ENCODE data around the gene IRX3. TPM values are rescaled to one million over a fixed set of nuclear protein-coding genes. Genes with fewer than 3 reads are reported as not detected.

Gene IRX3
- total and polyA plus RNA-seq, 2 experiments from 2014 or later = 6.4 to 15.6 TPM

DNA sequence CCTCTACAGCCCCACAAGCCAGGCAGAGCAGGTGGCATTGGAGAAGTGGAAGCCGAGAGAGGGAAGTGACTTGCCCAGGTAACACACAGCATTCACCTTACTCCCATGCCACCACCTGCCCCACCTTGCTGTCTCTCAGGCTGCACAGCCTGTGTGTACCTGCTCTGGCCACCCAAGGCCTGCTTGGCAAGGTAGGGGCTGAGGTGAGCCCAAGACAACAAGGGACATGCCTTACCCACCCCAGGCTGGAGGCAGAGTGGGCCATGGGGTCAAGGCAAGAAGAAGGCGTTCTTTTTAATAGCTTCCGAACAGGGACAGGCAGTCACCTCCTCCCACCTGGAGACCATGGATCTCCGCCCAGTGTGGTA is 40.1 kb downstream of the IRX3 start:
- Histone ChIP-seq H3K4me3 (no peak overlapping the region), H3K27ac (no peak overlapping the region), H2AFZ (no peak overlapping the region), H3K79me2 (ENCODE audit: insufficient read depth) (no peaks in the 10 kb centered on the region), H3K27me3 (replicated peaks; ENCODE audit: insufficient read depth) (peaks cover 27% of the 10 kb centered on the region), H3K4me2 (ENCODE audit: unreplicated experiment) (no peak overlapping the region), H3K9me3 (ENCODE audit: low read depth) (no peaks in the 10 kb centered on the region), H3K4me1 (ENCODE audit: insufficient read depth) (no peaks in the 10 kb centered on the region), H3F3A (ENCODE audit: insufficient read depth) (no peaks in the 10 kb centered on the region), H3K9me2 (ENCODE audit: insufficient read depth) (no peaks in the 10 kb centered on the region), H3K36me3 (ENCODE audit: low read depth) (no peaks in the 10 kb centered on the region), H4K20me1 (ENCODE audit: insufficient read depth) (no peaks in the 10 kb centered on the region), H3K9ac (no peak overlapping the region)
- no peak for TF ChIP-seq EZH2 (IDR thresholded peaks at IDR 0.05; ENCODE audit: insufficient read depth, poor library complexity, severe bottlenecking)
- no peak for TF ChIP-seq EZH2phosphoT487 (IDR thresholded peaks at IDR 0.05; ENCODE audit: insufficient read depth, low read depth)
- in situ Hi-C loops (cut with MboI) = no loop called here
- 72 to 75% methylated on average over 4 of the region's 4 CpGs for WGBS, 2 experiments (ENCODE audit: low coverage in 1 of 2, low lambda C conversion rate in 2 of 2, missing lambda C conversion rate in 2 of 2)
- DNase-seq = no peak

DNA sequence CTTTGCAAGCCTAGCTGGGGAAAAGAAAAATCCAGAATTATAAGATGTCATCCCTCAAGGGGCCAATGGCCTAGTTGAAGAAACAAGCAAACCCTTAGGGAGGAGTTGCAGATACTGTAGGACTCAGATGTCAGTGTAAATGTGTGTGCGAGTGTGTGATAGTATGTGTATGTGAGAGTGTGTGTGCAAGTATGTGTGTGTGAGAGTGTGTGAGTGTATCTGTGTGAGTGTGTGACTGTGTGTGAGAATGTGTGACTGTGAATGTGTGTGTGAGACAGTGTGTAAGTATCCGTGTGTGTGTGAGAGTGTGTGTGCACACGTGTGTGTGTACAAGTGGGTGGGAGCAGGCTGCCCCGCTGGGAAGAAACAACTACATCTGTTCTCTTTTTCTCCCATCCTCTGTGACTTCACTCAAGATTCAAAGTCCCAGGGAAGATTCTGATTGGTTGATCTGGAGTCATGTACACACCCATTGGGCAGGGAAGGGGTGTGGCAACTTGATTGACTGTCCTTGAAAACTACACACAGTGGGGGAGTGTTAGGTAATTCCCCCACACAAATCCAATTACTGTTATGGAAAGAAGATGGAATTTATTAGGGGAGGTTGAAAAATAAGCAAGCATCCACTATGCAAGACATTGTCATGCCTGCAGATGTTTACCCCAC is 40.7 kb downstream of the IRX3 start:
- no peaks in the 10 kb centered on the region for H4K20me1 ChIP-seq (ENCODE audit: insufficient read depth)
- DNase-seq = no peak
- H3K4me1 ChIP-seq (ENCODE audit: insufficient read depth) = no peaks in the 10 kb centered on the region
- in situ Hi-C loops (cut with MboI) = no loop called here
- H3K27me3 ChIP-seq (replicated peaks; ENCODE audit: insufficient read depth) = peaks cover 27% of the 10 kb centered on the region
- H3K9me3 ChIP-seq (ENCODE audit: low read depth) = no peaks in the 10 kb centered on the region
- TF ChIP-seq EZH2 (IDR thresholded peaks at IDR 0.05; ENCODE audit: insufficient read depth, poor library complexity, severe bottlenecking) = no peak
- no peak for TF ChIP-seq EZH2phosphoT487 (IDR thresholded peaks at IDR 0.05; ENCODE audit: insufficient read depth, low read depth)
- 87 to 91% methylated on average over 4 of the region's 4 CpGs for WGBS, 2 experiments (ENCODE audit: low coverage in 1 of 2, low lambda C conversion rate in 2 of 2, missing lambda C conversion rate in 2 of 2)
- no peak overlapping the region for H3K9ac ChIP-seq
- no peaks in the 10 kb centered on the region for H3K79me2 ChIP-seq (ENCODE audit: insufficient read depth)
- no peaks in the 10 kb centered on the region for H3F3A ChIP-seq (ENCODE audit: insufficient read depth)
- H3K4me2 ChIP-seq (ENCODE audit: unreplicated experiment) = no peak overlapping the region
- H3K27ac ChIP-seq = no peak overlapping the region
- H3K9me2 ChIP-seq (ENCODE audit: insufficient read depth) = no peaks in the 10 kb centered on the region
- no peak overlapping the region for H3K4me3 ChIP-seq
- no peaks in the 10 kb centered on the region for H3K36me3 ChIP-seq (ENCODE audit: low read depth)
- H2AFZ ChIP-seq = no peak overlapping the region

DNA sequence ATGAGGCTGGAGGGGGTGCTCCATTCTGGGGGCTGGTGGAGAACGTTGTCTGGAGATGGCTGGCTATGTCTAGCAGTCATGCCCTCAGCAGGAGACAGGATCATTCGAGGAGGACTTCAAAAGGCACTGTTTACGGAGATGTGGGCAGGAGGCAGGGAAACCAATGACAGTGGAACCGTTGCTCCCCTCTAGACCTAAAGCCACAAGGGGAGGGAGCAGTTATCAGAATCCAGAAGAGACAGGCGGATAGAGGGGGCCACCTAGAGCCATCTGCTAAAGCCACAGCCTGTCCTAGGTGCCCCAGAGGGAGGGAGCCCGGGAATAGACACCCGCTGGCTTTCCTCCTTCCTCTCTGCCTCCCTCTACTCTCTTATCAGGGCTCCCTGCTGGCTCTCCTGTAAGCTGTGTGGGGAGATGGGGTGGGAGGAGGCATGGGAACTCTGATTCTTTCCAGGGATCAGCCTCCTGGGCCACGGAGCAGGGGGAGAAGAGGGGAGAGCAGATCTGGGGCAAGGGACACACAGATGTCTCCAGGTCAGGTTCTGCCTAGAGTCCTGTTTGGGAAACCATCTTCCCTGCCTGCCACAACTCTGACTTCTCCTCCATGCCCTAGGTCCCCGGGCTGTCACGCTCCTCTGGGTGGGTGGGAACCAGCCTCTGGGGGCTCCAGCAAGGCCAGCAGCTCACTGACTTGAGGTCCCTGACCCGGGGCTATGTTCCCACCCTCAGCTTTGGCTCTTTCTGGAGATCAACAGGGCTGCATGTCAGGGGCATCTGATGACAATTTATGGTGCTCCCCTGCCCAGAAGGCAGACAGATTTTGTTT is 42.3 kb downstream of the IRX3 start:
- WGBS, 2 experiments (ENCODE audit: low coverage in 1 of 2, low lambda C conversion rate in 2 of 2, missing lambda C conversion rate in 2 of 2) = 50 to 61% methylated on average over 11 of the region's 11 CpGs
- no peak overlapping the region for H3K27ac ChIP-seq
- TF ChIP-seq EZH2phosphoT487 (IDR thresholded peaks at IDR 0.05; ENCODE audit: insufficient read depth, low read depth) (no peak), EZH2 (IDR thresholded peaks at IDR 0.05; ENCODE audit: insufficient read depth, poor library complexity, severe bottlenecking) (no peak)

DNA sequence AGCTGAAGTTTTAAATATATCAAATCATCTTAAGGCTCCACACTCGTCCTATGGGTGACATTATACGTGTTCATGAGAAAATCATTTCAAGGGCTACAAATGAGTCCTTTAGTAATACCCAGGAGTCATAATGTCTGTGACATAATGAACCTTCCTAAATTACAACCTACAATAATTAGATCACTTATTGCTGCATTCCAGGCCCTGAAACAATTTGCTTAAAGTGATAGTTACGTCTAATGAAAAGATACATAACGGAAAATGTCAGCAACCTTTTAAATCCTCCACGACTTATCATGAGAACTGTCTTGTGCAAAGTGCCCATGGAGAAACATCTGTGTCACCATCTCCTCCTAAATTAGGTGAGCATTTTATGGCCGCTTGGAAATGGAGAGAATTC is 43.4 kb downstream of the IRX3 start:
- Histone ChIP-seq H3K4me2 (ENCODE audit: unreplicated experiment) (no peak overlapping the region), H4K20me1 (ENCODE audit: insufficient read depth) (no peaks in the 10 kb centered on the region), H3K27me3 (replicated peaks; ENCODE audit: insufficient read depth) (peaks cover 25% of the 10 kb centered on the region; the same call in 1 of the 2 replicates), H3K9me2 (ENCODE audit: insufficient read depth) (no peaks in the 10 kb centered on the region), H3K9ac (no peak overlapping the region), H3K4me1 (ENCODE audit: insufficient read depth) (0 out of 2 replicates have a peak, but pooled peaks cover 6% of the 10 kb centered on the region), H3K27ac (no peak overlapping the region), H3K79me2 (ENCODE audit: insufficient read depth) (no peaks in the 10 kb centered on the region), H3K4me3 (no peak overlapping the region), H2AFZ (no peak overlapping the region), H3K36me3 (ENCODE audit: low read depth) (no peaks in the 10 kb centered on the region), H3K9me3 (ENCODE audit: low read depth) (no peaks in the 10 kb centered on the region), H3F3A (ENCODE audit: insufficient read depth) (no peaks in the 10 kb centered on the region)
- no peak for DNase-seq
- 72 to 86% methylated on average over 6 of the region's 6 CpGs for WGBS, 2 experiments (ENCODE audit: low coverage in 1 of 2, low lambda C conversion rate in 2 of 2, missing lambda C conversion rate in 2 of 2)
- TF ChIP-seq EZH2 (IDR thresholded peaks at IDR 0.05; ENCODE audit: insufficient read depth, poor library complexity, severe bottlenecking) (no peak), EZH2phosphoT487 (IDR thresholded peaks at IDR 0.05; ENCODE audit: insufficient read depth, low read depth) (no peak)
- in situ Hi-C loops (cut with MboI) = no loop called here

More for the DNA sequence above, 42.3 kb downstream of the IRX3 start:
- no peak for DNase-seq
- H4K20me1 ChIP-seq (ENCODE audit: insufficient read depth) = no peaks in the 10 kb centered on the region
- no peaks in the 10 kb centered on the region for H3K9me3 ChIP-seq (ENCODE audit: low read depth)
- H3K4me2 ChIP-seq (ENCODE audit: unreplicated experiment) = no peak overlapping the region
- H3K4me3 ChIP-seq = no peak overlapping the region
- no peaks in the 10 kb centered on the region for H3F3A ChIP-seq (ENCODE audit: insufficient read depth)
- in situ Hi-C loops (cut with MboI) = no loop called here
- peaks cover 27% of the 10 kb centered on the region; the same call in 1 of the 2 replicates for H3K27me3 ChIP-seq (replicated peaks; ENCODE audit: insufficient read depth)
- H3K4me1 ChIP-seq (ENCODE audit: insufficient read depth) = 0 out of 2 replicates have a peak, but pooled peaks cover 6% of the 10 kb centered on the region
- no peaks in the 10 kb centered on the region for H3K36me3 ChIP-seq (ENCODE audit: low read depth)
- H3K79me2 ChIP-seq (ENCODE audit: insufficient read depth) = no peaks in the 10 kb centered on the region
- H3K9ac ChIP-seq = no peak overlapping the region
- no peaks in the 10 kb centered on the region for H3K9me2 ChIP-seq (ENCODE audit: insufficient read depth)
- no peak overlapping the region for H2AFZ ChIP-seq
